GM10266 (cell line): Measurements from ENCODE around the gene METRNL.

Experiments used
- DNase-seq: peaks from one replicate; pipeline ENCODE4 v3.0.0; 2012; ENCODE audit errors: extremely low spot score
- CTCF ChIP-seq: IDR thresholded peaks from 2 replicates; pipeline ENCODE4 v1.5.1; 2012; ENCODE audit warnings: mild to moderate bottlenecking, low read depth; ENCODE audit not compliant: control insufficient read depth, insufficient read depth; ENCODE audit errors: missing control alignments

Gene METRNL

DNA sequence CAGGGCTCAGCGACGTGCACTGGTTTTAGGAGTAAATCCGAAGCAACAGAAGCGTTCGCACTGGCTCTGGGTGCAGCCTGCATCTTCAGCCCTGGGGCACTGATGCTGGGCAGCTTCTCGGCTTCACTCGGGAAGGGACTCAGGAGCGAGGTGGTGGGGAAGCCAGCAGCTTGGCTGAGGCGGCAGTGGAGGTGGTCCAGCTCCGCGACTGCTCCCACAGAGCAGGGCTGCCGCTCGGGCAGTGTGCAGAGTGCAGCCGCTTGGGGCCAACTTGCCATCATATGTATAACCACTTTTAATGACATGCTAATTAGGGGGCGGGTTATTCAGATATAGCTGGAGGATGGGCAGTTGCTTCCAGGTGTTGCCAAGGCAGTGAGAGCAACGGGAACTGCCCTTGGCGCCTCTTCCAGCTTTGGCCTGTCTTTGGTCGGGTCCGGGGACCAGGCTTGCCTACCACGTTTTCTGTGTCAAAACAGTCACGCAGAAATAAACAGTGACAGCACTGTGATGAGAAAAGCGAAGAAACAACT lies 26.7 kb downstream of the METRNL start:
- no peak for TF ChIP-seq CTCF
- DNase-seq: no peak

GRCh38 chr17:83106913-83107655 lies 27.7 kb downstream of the METRNL start:
- no peak for DNase-seq
- TF ChIP-seq CTCF: no peak

GRCh38 chr17:83107656-83108048 lies 28.2 kb downstream of the METRNL start:
- no peak for TF ChIP-seq CTCF
- DNase-seq: no peak

GRCh38 chr17:83108709-83109108 lies 29.3 kb downstream of the METRNL start:
- no peak for DNase-seq
- TF ChIP-seq CTCF: no peak

DNA sequence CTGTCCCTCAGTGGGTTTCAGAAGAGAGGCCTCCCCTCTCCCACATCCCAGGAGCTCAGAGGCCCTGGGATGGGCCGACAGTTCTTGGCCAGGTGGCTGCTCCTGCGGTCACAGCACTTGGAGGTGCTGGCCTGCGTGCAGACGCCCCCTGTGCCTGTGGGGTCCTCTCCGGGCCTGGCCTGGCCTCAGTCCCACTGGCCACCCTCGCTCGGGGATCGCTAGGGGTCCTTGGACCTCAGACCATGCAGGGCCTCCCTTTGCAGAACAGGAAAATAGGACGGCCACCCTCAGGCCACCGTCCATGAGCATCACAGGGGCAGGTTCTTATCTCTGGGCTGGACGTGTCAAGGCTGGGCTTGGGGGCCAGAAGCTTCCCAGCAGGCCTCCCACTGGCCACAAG lies 30.0 kb downstream of the METRNL start:
- no peak for DNase-seq
- no peak for TF ChIP-seq CTCF

- no peak for DNase-seq
- no peak for TF ChIP-seq CTCF
Measured at GRCh38 chr17:83109793-83110645, 30.6 kb downstream of the METRNL start.

DNA sequence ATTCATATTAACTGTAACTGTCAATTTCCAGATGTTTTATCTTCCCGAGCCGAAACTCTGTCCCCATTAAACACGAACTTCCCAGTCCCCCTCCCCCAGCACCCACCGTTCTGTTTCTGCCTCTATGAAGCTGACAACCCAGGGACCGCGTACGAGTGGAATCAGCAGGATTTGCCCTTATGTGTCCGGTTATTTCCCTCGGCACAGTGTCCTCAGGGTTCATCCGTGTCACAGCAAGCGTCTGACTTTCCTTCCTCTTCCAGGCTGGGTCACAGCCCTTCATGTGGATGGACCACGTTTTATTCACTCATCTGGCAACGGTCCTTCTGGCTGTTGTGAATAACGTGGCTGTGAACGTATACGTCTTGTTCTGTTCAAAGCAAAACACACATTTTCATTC lies 31.3 kb downstream of the METRNL start:
- TF ChIP-seq CTCF: no peak
- no peak for DNase-seq
